T47D (cell line): ENCODE measurements around the gene ZNRF3.

Experiments
- DNase-seq, 2 experiments: peaks; one replicate each; pipeline versions ENCODE4 v3.0.0 to v3.0.0-alpha.2; 2011 to 2012; ENCODE audit warnings: low read depth in 1 of 2, low spot score in 1 of 2
- JUND ChIP-seq: IDR thresholded peaks from 2 replicates; pipeline ENCODE4 v1.6.1; 2012; ENCODE audit warnings: low read depth
- in situ Hi-C: cut with HindIII; loops from 2 replicates; pipeline ENCODE4 v1.10.0; 2016; ENCODE audit warnings: low sequenced_read_pairs, low pct_unique_long_range_greater_than_20kb

The ZNRF3 gene

DNA sequence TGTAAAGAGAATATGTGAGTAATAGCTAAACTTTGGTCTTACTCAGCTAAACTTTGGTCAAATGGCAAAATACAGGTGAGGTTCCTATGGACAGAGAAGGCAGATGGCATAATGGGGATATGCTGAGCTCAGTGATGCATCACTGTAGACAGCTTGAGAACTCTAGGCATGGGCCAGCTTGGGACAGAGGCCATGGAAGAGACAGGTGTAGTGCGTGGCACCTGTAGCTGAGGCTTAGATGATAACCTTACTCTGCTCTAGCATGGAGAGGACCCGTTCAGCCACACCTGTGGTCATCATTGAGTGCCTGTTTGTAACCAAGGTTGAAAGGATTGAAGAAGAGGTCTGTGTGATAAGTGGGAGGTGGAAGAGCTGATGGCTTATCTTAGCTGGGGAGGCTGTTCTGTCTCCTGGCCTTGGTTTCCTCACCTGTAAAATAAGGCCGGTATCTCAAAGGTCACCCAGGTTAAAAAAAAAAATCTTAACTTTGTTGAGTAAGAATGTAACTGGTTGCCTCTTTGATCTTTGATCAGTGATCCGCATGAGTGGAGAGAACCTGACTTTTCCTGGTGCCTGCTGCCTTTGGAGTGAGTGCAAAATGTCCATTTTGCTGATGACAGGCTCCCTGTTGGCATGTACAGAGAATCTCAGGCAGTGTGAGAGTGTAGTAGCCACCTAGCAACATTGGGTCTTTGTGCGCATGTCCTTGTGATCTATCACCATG lies 48.6 kb downstream of the ZNRF3 start:
- no peak for DNase-seq
- TF ChIP-seq JUND: no peak
- in situ Hi-C loops: no loop called here

DNA sequence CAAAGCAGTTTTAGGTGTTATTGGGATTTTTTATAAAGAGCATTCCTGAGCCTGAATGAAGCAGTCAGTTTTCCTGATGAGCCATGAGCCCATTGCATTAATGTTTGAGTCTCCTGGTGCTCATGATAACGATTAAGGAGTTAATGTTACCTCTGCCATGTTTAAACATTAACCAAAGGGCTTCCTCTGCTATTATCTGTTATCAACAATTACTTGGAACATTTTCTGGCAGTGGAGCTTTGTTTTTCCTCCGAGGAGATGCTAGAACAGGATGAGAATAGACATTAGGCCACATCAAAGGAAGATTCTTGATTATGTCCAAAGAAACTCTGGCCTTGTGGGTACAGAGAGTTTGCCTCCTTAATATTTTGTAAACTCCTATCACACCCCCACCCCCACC lies 49.9 kb downstream of the ZNRF3 start:
- TF ChIP-seq JUND: no peak
- in situ Hi-C loops: no loop called here
- DNase-seq: no peak

DNA sequence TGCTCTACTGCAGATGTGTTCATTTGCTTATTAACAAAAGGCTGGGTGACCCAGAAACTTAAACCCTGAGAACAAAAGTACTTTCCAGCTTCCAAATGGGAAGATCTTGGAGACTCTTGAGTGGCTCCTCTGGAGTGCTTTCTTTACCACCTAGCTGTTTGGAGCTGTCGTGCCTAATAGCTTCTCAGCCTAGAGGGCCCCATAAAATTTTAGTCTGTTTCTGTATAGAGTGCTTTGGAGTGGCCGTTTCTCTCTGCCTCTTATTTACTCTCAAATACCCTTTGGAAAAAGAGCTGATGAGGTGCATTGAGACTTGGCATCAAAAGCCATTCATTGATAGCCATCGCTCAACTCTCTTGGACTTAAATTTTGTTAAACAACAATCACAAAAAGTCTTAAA lies 50.7 kb downstream of the ZNRF3 start:
- DNase-seq: no peak
- in situ Hi-C loops: no loop called here
- no peak for TF ChIP-seq JUND

DNA sequence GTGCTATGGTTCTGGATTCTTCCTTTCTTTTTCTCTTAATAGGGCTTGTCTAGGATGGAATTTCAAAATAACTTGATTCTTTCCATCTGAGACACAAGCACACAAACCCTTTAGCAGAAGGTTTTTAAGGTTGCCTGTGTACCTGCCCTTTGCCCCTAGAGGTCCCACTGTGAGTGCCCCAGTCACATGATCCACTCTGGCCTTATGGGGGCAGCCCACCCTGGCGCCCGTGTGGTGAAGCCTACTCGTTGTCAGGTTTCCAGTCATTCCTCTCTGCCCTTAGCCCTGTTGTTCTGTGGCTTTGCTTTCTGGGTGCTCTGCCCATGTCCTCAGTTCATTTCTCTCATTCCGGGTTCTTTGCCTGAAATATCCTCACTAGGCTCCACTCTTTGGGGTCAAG lies 51.8 kb downstream of the ZNRF3 start:
- in situ Hi-C loops: no loop called here
- no peak for TF ChIP-seq JUND
- DNase-seq: no peak

DNA sequence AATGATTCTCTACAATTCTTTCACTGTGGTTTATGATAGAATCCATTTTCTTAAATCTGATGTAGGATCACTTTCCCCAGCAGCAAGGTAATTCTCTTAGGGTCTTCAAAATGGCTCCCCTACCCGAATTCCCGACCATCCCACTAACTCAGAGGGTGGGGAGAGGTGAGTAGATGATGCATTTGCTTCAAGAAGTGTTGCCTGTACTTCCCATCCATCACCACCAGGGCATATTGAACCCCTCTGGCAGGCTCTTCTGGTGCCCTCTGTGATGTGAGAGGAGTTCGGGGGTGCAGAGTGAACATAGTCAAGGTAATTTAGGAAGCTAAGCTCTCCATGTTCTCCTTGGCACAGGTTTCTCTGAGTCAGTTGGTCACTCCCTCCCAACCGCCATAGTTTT lies 52.3 kb downstream of the ZNRF3 start:
- TF ChIP-seq JUND: no peak
- no peak for DNase-seq
- in situ Hi-C loops: no loop called here

DNA sequence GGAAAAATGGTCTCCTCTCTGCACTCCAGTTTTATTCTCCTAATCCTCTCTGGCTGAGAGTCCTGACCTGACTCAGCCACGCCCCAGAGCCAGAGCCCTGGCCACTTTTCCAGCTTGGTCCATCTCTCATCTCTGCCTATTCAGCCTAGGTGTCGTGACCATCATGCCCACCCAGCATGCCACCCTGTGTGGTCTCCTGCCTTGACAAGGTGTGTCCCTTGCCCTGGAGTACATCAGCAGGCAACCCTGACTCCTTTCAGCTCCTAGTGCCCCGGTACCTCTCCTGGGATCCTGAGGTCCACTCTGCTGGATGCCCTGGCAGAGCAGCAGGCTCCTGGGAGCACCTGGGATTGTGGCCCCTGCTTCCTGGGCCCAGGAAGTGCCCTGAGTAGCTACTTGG lies 52.8 kb downstream of the ZNRF3 start:
- in situ Hi-C loops: no loop called here
- TF ChIP-seq JUND: no peak
- no peak for DNase-seq

DNA sequence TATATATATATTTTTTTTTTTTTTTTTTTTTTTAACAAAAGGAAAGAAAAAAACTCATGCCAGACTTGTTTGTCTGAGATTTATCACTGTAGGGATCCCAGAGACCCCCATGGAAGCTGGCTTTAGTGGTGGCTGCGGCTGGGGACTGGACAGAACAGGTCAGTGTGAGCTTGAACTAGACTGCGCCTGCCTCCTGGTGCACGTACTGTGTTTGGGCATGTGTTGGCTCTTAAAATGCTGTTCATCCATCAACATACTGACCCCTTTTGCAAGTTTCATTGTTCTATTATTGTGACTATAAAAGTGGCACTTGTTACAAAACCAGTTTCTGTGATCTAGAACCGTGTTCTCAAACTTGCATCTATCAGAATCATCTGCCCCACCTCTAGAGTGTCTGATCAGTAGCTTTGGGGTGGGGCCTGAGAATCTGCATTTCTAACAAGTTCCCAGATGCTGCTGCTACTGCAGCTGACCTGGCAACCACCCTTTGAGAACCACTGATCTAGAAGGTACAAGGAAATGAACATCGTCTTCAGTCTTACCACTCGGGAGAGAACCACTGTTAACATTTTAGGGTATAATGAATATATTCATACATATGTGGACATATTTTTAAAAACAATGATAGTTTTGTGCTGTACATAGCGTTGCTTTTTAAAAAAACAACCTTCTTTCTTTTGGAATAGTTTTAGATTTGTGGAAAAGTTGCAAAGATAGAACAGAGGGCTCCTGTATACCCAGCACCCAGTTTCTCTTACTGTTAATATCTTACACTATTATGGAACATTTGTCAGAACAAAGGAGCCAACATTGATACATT lies 54.0 kb downstream of the ZNRF3 start:
- in situ Hi-C loops: no loop called here
- DNase-seq: no peak
- TF ChIP-seq JUND: no peak

DNA sequence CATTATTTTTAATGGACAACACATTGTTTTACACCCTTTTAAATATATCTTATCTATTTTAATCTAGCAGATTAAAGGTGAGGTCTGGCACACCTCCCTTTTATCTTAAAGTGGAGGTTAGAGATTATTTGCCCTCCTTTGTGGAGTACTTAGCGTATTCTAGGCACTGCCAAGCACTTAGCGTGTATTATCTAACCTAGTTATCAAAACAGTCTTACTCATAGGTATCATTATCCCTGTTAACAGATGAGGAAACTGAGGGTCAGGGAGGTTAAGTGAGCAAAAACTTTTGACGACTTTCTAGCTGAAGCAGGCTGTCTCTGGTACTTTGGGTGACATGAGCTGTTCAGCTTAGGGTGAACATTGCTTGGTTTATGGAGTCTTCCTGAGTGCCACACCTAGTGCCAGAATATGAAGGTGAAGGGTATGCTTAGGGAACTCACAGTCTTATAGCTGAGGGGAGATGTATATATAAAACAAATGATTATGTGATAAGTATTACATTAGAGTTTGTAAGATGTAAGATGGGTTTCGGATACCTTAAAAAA lies 55.0 kb downstream of the ZNRF3 start:
- in situ Hi-C loops: no loop called here
- no peak for DNase-seq
- TF ChIP-seq JUND: no peak

DNA sequence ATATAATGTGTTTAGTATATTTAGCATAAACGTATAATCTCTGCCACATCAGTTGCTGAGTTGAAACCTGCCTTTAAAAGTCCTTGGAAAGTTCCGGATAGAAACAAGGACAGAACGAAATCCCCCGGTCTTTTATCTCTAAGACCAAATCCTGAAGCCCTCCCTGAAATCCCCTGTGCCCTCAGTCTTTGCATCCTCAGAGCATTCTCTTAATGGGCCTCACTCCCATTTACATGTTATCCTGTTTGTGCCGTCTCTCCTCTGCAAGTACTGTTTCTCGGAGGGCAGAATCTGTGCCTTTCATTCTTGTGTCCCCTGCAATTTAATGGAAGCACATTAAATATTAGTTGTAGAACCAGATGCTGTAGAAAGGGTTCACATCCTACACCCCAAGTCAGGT lies 56.0 kb downstream of the ZNRF3 start:
- no peak for DNase-seq
- TF ChIP-seq JUND: no peak
- in situ Hi-C loops: no loop called here

DNA sequence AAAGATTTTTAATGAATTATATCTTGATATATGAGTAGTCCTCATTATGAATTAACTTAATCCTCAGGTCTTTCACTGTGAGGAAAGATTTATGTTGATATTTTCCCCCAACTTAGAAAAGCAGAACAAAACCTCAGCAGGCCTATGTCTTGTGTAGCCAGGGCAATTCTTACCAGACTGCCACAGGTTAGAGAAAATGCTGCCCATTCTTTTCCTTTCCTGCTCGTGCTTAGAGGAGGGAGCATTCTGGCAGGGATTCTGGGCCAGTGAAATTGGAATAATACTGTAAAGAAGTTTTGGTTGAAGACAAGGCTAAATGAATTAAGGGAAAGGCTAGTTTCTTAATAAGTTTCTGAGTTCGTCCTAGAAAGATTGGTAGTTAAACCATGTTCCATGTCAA lies 56.6 kb downstream of the ZNRF3 start:
- no peak for TF ChIP-seq JUND
- in situ Hi-C loops: no loop called here

DNA sequence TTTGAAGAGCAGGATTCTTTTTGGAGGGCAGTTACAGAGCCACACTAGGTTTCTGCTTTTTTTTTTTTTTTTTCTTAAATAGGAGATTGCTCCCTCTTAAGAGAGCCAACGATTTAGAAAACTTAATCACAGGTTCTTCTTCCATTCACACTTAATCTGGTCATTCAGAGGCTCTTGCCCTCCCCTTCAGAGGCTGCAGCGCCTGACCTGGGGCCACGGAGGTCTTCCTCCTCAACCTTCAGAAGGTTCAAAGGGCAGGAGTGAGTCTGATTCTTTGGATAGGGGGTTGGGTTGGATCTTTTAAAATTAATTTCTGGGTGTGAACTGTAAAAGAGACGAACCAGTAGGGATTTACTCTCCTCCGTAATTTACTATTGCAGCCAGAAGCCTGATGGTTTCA lies 57.1 kb downstream of the ZNRF3 start:
- DNase-seq: no peak
- TF ChIP-seq JUND: no peak
- in situ Hi-C loops: no loop called here

More for the DNA sequence above, 56.6 kb downstream of the ZNRF3 start:
- no peak for DNase-seq

DNA sequence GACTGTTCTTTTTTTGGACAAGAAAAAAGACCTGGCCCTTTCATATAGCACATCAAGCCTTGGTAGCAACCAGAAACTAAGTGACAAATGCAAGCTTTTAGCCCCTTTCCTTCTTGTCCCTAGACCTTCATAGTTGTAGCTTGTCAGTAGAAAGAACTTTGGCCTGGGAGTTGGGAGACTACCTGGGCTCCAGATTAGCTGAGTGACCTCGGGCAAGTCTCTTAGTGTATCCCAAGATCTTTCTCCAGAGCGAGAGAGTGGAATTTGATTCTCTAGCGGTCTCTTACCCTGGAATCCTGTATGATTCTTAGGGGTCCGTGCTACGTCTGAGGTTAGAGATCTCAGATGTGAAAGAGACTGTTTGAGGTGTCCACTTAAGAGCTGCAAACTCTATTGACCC lies 59.0 kb downstream of the ZNRF3 start:
- TF ChIP-seq JUND: no peak
- in situ Hi-C loops: no loop called here
- no peak for DNase-seq

DNA sequence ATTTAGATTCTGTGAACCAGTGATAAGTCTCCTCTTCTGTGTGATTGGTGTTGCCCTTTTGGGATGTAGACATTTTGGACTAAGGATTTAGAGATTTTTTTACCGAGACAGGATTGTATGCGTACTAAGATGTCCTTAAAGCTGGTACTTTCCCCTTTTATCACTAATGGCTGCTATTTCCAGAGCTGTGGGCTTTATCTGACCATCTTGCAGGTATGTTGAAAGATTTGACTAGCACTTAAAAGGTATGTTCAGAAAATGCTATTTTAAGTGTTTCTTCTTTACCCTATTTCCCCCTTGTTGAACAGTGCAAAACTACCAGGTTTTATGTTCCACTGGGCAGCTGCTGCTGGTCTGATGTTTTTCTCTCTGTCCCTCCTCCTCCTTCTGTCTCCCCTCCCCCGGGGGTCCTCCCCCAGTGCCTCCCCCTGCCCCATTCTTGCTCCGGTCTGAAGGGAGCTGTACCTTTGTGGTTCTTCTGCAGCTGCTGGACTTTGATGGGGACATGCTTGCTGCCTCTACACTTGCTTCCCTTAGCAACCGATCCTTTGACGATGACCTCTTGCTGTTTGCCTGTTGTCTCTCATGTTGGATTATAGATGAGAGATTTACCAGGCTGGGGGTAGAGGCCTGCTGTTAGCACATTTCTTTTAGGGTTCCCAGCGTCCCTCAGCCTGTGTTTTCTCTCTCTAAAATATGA lies 59.6 kb downstream of the ZNRF3 start:
- no peak for DNase-seq
- in situ Hi-C loops: no loop called here
- no peak for TF ChIP-seq JUND
